ENCODE measurements around the gene HYAL3. TPM values are rescaled to one million over a fixed set of nuclear protein-coding genes. Genes with fewer than 3 reads are reported as not detected.

Gene HYAL3
- total and polyA plus RNA-seq, 3 experiments from 2014 or later: 3.6 to 8.4 (median 7.7) TPM

DNA sequence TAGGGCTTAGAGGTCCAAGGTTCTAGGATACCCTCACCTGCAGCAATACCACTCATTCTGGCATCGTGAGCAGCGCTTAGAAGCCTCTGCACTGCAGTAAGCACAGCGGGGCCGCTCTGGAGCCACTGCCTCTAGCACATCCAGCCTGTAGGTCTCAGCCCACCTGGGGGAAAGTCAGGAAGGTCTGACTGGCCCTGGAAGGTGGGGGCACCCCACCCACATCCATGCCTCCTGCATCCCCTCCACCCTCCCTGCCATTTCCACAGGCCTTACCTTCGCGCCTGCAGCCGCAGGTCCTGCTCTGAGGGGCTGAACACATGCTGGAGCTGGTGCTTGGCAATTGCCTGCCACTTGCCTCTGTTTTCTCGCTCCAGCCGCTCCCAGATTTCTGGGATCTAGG lies 42.3 kb upstream of the HYAL3 start:
- no peaks in the 10 kb centered on the region for H3K27me3 ChIP-seq (ENCODE audit: insufficient read depth, low read length, poor library complexity, severe bottlenecking)
- POLR2A ChIA-PET: interaction anchor here (0.9 to 2.4 kb wide), 3 partner anchors 8 to 14 kb away, joined by 5 to 27 read pairs (median 6); partner anchors contain the start of genes CYB561D2 and NPRL2
- Mint-ChIP-seq H3K36me3 (peaks cover 0 to 25% (median 2%) of the 10 kb centered on the region in 3 donors), H3K27ac (peak overlapping the region; percentile 72 to 95 (median 89)), H3K9me3 (no peaks in the 10 kb centered on the region), H3K27me3 (peaks cover 0 to 2% of the 10 kb centered on the region in 2 donors), H3K4me3 (peak overlapping the region; percentile 81 to 95 (median 89)), H3K4me1 (peaks cover 44 to 76% (median 56%) of the 10 kb centered on the region in 3 donors)
- peak overlapping the region; percentile 59 for H3K27ac ChIP-seq (ENCODE audit: low read depth, low read length)
- peaks cover 52% of the 10 kb centered on the region for H3K4me1 ChIP-seq (ENCODE audit: insufficient read depth, low read length)
- peak in 1 of 5 donors; percentile 39 for DNase-seq
- CTCF ChIA-PET: interaction anchor here (1.1 to 8.5 kb wide), 6 partner anchors 8 to 228 kb away, joined by 3 to 103 read pairs (median 4); partner anchors contain the start of genes CYB561D2, HEMK1, NPRL2 and ZMYND10
- no peaks in the 10 kb centered on the region for H3K9me3 ChIP-seq (ENCODE audit: low read length)
- H3K36me3 ChIP-seq (ENCODE audit: insufficient read depth, low read length): no peaks in the 10 kb centered on the region
- H3K4me3 ChIP-seq (ENCODE audit: low read length): peak overlapping the region; percentile 73

DNA sequence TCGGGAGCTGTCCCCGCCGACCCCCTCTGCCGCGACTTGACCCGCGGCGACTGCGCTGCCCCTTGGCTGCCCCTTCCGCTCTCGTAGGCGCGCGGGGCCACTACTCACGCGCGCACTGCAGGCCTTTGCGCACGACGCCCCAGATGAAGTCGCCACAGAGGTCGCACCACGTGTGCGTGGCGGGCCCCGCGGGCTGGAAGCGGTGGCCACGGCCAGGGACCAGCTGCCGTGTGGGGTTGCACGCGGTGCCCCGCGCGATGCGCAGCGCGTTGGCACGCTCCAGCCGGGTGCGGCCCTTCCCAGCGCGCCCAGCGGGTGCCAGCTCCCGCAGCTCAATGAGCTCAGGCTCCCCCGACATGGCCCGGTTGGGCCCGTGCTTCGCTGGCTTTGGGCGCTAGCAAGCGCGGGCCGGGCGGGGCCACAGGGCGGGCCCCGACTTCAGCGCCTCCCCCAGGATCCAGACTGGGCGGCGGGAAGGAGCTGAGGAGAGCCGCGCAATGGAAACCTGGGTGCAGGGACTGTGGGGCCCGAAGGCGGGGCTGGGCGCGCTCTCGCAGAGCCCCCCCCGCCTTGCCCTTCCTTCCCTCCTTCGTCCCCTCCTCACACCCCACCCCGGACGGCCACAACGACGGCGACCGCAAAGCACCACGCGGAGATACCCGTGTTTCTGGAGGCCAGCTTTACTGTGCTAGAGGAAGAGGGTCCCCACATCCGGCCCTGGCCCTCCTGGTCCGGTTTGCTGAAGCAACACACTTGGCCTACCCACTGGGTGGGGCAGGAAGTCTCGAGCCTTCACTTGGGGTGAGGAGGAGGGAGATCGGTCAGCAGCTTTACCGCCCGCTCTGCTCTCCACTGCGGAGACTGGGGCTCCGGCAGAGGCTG lies 41.5 kb upstream of the HYAL3 start, which contains the start of gene RASSF1:
Gene RASSF1, minus strand, starts transcription at position 389 of the 882 bp plus-strand sequence. Its CDS starts 31 bp downstream, at position 358.
- H3K4me3 Mint-ChIP-seq: peak within 1 kb of the TSS; percentile 89 to 97 (median 94)
- peaks cover 48 to 76% (median 57%) of the 10 kb centered on the region in 3 donors for H3K4me1 Mint-ChIP-seq
- H3K9me3 Mint-ChIP-seq: no peaks in the 10 kb centered on the region
- peak; percentile 56 to 83 (median 72) for DNase-seq
- H3K4me1 ChIP-seq (ENCODE audit: insufficient read depth, low read length): peaks cover 52% of the 10 kb centered on the region
- CTCF ChIA-PET: interaction anchor here (1.0 to 8.5 kb wide), 9 partner anchors 9 to 228 kb away, joined by 3 to 103 read pairs (median 4); partner anchors contain the start of genes CYB561D2, HEMK1, NPRL2 and TUSC2
- peaks cover 0 to 2% of the 10 kb centered on the region in 2 donors for H3K27me3 Mint-ChIP-seq
- peak within 1 kb of the TSS; percentile 88 for H3K27ac ChIP-seq (ENCODE audit: low read depth, low read length)
- H3K36me3 ChIP-seq (ENCODE audit: insufficient read depth, low read length): no peaks in the 10 kb centered on the region
- POLR2A ChIA-PET: interaction anchor here (0.5 to 2.4 kb wide), 9 partner anchors 9 to 1858 kb away, joined by 3 to 27 read pairs (median 4); partner anchors contain the start of genes CYB561D2, HEMK1, HYAL3 and NAA80
- no peaks in the 10 kb centered on the region for H3K27me3 ChIP-seq (ENCODE audit: insufficient read depth, low read length, poor library complexity, severe bottlenecking)
- H3K9me3 ChIP-seq (ENCODE audit: low read length): no peaks in the 10 kb centered on the region
- H3K4me3 ChIP-seq (ENCODE audit: low read length): peak within 1 kb of the TSS; percentile 73
- peak within 1 kb of the TSS; percentile 90 to 98 (median 97) for H3K27ac Mint-ChIP-seq
- peaks cover 0 to 30% (median 2%) of the 10 kb centered on the region in 3 donors for H3K36me3 Mint-ChIP-seq

DNA sequence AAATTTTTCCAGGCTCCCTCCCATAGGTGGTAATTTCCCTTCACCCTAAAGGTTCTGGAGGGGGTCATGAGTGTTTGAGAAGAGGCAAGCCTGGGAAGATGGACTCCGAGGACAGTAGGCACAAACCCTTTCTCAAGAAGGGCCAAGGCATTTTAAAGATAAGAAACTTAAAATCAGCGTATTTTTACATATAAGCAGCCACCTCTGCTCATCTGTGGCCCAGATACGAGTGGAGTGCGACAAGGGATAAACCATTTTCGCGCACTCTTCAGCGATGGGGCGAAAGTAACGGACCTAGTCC lies 40.9 kb upstream of the HYAL3 start:
- H3K27me3 ChIP-seq (ENCODE audit: insufficient read depth, low read length, poor library complexity, severe bottlenecking): no peaks in the 10 kb centered on the region
- CTCF ChIA-PET: interaction anchor here (1.0 to 8.5 kb wide), 5 partner anchors 9 to 94 kb away, joined by 3 to 103 read pairs (median 4); partner anchors contain the start of genes CYB561D2, NPRL2, TUSC2 and ZMYND10

DNA sequence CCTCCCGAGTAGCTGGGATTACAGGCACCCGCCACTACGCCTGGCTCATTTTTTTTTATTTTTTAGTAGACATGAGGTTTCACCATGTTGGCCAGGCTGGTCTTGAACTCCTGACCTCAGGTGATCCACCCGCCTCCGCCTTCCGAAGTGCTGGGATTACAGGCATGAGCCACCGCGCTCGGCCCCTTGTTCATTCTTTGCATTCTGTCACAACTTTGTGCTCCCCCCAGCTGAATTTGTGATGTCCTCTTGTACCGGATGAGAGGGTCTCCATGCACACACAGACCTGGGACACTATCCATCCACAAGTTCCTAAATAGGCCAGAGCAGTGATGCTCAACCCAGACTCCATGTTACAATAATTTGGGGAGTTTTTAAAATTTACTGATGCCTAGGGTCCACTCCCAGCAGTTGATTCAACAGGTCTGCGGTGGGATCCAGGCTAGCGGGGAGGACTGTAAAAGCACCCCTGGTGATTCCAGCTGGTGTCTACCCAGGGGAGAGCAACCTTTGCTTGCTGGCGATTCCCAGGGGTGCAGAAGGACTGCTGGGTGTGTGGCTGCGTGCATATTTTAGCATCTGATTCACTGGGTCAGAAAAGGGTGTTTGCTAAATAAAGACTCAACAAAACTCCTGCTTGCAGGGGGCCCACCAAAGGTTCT lies 40.4 kb upstream of the HYAL3 start:
- Histone ChIP-seq H3K27ac (ENCODE audit: low read depth, low read length) (peak overlapping the region; percentile 88), H3K27me3 (ENCODE audit: insufficient read depth, low read length, poor library complexity, severe bottlenecking) (no peaks in the 10 kb centered on the region), H3K4me3 (ENCODE audit: low read length) (peak overlapping the region; percentile 73), H3K4me1 (ENCODE audit: insufficient read depth, low read length) (peaks cover 54% of the 10 kb centered on the region), H3K9me3 (ENCODE audit: low read length) (no peaks in the 10 kb centered on the region), H3K36me3 (ENCODE audit: insufficient read depth, low read length) (no peaks in the 10 kb centered on the region)
- peak overlapping the region; percentile 75 to 98 (median 97) for H3K27ac Mint-ChIP-seq
- H3K27me3 Mint-ChIP-seq: peaks cover 0 to 2% of the 10 kb centered on the region in 2 donors
- H3K9me3 Mint-ChIP-seq: no peaks in the 10 kb centered on the region
- peak overlapping the region; percentile 89 to 97 (median 94) for H3K4me3 Mint-ChIP-seq
- DNase-seq: no peak
- CTCF ChIA-PET: interaction anchor here (1.2 to 8.5 kb wide), 4 partner anchors 10 to 20 kb away, joined by 3 to 103 read pairs (median 6); partner anchors contain the start of genes CYB561D2, NPRL2, TUSC2 and ZMYND10
- peaks cover 47 to 74% (median 62%) of the 10 kb centered on the region in 3 donors for H3K4me1 Mint-ChIP-seq
- POLR2A ChIA-PET: interaction anchor here (0.7 to 2.4 kb wide), 3 partner anchors 10 to 46 kb away, joined by 3 to 27 read pairs (median 4); partner anchors contain the start of genes CYB561D2, HYAL3, NAA80 and NPRL2
- peaks cover 0 to 30% (median 2%) of the 10 kb centered on the region in 3 donors for H3K36me3 Mint-ChIP-seq

More for the DNA sequence above, 40.9 kb upstream of the HYAL3 start:
- DNase-seq: no peak
- Mint-ChIP-seq H3K4me1 (peaks cover 48 to 76% (median 59%) of the 10 kb centered on the region in 3 donors), H3K4me3 (peak overlapping the region; percentile 89 to 97 (median 94)), H3K9me3 (no peaks in the 10 kb centered on the region), H3K27me3 (peaks cover 0 to 2% of the 10 kb centered on the region in 2 donors), H3K27ac (peak overlapping the region; percentile 75 to 98 (median 97)), H3K36me3 (peaks cover 0 to 30% (median 2%) of the 10 kb centered on the region in 3 donors)
- Histone ChIP-seq H3K27ac (ENCODE audit: low read depth, low read length) (peak overlapping the region; percentile 88), H3K9me3 (ENCODE audit: low read length) (no peaks in the 10 kb centered on the region), H3K4me1 (ENCODE audit: insufficient read depth, low read length) (peaks cover 52% of the 10 kb centered on the region), H3K4me3 (ENCODE audit: low read length) (peak overlapping the region; percentile 73), H3K36me3 (ENCODE audit: insufficient read depth, low read length) (no peaks in the 10 kb centered on the region)
- POLR2A ChIA-PET: interaction anchor here (0.6 to 2.4 kb wide), 4 partner anchors 10 to 1857 kb away, joined by 4 to 27 read pairs (median 6); partner anchors contain the start of genes CYB561D2, HEMK1, HYAL3 and NAA80

DNA sequence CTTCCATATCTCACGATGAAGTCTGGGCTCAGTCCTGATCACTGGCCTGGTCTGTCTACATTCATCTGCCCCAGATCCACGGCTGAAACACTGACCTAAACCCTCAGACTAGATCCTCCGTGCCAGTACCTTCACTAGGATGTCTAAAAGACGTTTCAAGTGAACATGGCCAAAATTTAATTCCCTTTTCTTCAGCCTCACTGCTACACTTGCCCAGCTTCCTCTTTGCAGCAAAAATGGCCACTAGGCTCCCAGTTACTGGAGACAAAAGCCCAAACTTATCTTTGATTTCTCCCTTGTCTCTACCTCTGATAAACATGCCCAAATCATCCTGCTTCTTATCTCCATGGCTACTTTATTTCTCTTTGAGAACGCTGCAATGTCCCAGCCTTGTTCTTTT lies 39.8 kb upstream of the HYAL3 start:
- peaks cover 60% of the 10 kb centered on the region for H3K4me1 ChIP-seq (ENCODE audit: insufficient read depth, low read length)
- H3K36me3 Mint-ChIP-seq: peaks cover 0 to 34% (median 4%) of the 10 kb centered on the region in 3 donors

DNA sequence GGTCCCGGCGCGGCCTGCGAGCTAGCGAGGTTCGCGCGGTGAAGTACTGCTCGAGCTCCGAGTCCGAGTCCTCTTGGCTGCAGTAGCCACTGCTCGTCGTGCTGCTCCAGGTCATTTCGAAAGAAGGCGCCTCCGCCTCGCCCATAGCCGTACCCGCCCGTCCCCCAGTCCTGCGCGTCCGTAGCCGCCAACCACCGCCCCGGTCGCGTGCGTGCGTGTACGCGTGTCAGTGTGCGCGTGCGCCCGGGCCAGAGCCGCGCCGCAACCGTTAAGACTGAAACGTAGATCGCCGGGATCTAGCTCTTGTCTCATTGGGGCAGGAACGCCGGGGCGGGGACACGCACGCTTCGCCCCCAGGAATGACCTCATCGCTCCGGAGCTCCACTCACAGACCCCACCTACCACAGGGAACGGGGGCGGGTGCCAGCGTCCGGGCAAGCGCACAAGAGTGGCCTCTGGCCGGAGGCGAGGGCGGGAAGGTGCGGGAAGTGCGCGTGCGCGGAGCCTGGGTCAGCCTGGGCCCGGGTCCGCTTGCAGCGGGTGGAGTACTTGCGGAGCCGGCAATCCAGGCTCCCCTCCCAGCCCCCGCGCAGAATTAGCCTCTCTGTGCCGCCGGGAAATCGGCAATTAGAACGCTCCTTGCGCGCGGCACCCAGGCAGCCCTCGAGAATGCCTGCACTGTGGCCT lies 38.1 kb upstream of the HYAL3 start:
- Histone ChIP-seq H3K4me1 (ENCODE audit: insufficient read depth, low read length) (peaks cover 71% of the 10 kb centered on the region), H3K27ac (ENCODE audit: low read depth, low read length) (peak overlapping the region; percentile 88), H3K9me3 (ENCODE audit: low read length) (no peaks in the 10 kb centered on the region), H3K4me3 (ENCODE audit: low read length) (peak overlapping the region; percentile 73), H3K36me3 (ENCODE audit: insufficient read depth, low read length) (peaks cover 7% of the 10 kb centered on the region), H3K27me3 (ENCODE audit: insufficient read depth, low read length, poor library complexity, severe bottlenecking) (no peaks in the 10 kb centered on the region)
- H3K27ac Mint-ChIP-seq: peak overlapping the region; percentile 75 to 98 (median 97)
- DNase-seq: peak; percentile 90 to 97 (median 93)
- ChIA-PET POLR2A (interaction anchor here (0.5 to 3.7 kb wide), 17 partner anchors 9 to 1724 kb away, joined by 3 to 57 read pairs (median 8); partner anchors contain the start of genes C3orf18, CYB561D2, DCAF1 and GNAI2), CTCF (interaction anchor here (0.9 to 8.5 kb wide), 13 partner anchors 9 to 232 kb away, joined by 3 to 103 read pairs (median 4); partner anchors contain the start of genes CYB561D2, HEMK1, HYAL3 and IFRD2)
- H3K9me3 Mint-ChIP-seq: no peaks in the 10 kb centered on the region
- H3K27me3 Mint-ChIP-seq: peaks cover 0 to 2% of the 10 kb centered on the region in 2 donors
- H3K4me3 Mint-ChIP-seq: peak overlapping the region; percentile 89 to 97 (median 94)
- peaks cover 56 to 79% (median 74%) of the 10 kb centered on the region in 3 donors for H3K4me1 Mint-ChIP-seq
- peaks cover 0 to 41% (median 4%) of the 10 kb centered on the region in 3 donors for H3K36me3 Mint-ChIP-seq

More for the DNA sequence above, 39.8 kb upstream of the HYAL3 start:
- POLR2A ChIA-PET: interaction anchor here (0.7 to 3.7 kb wide), 5 partner anchors 11 to 231 kb away, joined by 3 to 57 read pairs (median 12); partner anchors contain the start of genes CYB561D2, HEMK1, NPRL2 and TUSC2
- DNase-seq: no peak
- Mint-ChIP-seq H3K27me3 (peaks cover 0 to 2% of the 10 kb centered on the region in 2 donors), H3K4me3 (peak overlapping the region; percentile 89 to 97 (median 94)), H3K27ac (peak overlapping the region; percentile 75 to 98 (median 97)), H3K9me3 (no peaks in the 10 kb centered on the region), H3K4me1 (peaks cover 52 to 79% (median 67%) of the 10 kb centered on the region in 3 donors)
- no peaks in the 10 kb centered on the region for H3K27me3 ChIP-seq (ENCODE audit: insufficient read depth, low read length, poor library complexity, severe bottlenecking)
- CTCF ChIA-PET: interaction anchor here (0.9 to 8.5 kb wide), 6 partner anchors 11 to 64 kb away, joined by 3 to 103 read pairs (median 8); partner anchors contain the start of genes CYB561D2, HYAL3, IFRD2 and NAA80
- H3K36me3 ChIP-seq (ENCODE audit: insufficient read depth, low read length): no peaks in the 10 kb centered on the region
- peak overlapping the region; percentile 88 for H3K27ac ChIP-seq (ENCODE audit: low read depth, low read length)
- peak overlapping the region; percentile 73 for H3K4me3 ChIP-seq (ENCODE audit: low read length)
- H3K9me3 ChIP-seq (ENCODE audit: low read length): no peaks in the 10 kb centered on the region

Data from CD8-positive, alpha-beta memory T cell (primary cell).